Measurements from ENCODE around the gene SPATA9.

DNA sequence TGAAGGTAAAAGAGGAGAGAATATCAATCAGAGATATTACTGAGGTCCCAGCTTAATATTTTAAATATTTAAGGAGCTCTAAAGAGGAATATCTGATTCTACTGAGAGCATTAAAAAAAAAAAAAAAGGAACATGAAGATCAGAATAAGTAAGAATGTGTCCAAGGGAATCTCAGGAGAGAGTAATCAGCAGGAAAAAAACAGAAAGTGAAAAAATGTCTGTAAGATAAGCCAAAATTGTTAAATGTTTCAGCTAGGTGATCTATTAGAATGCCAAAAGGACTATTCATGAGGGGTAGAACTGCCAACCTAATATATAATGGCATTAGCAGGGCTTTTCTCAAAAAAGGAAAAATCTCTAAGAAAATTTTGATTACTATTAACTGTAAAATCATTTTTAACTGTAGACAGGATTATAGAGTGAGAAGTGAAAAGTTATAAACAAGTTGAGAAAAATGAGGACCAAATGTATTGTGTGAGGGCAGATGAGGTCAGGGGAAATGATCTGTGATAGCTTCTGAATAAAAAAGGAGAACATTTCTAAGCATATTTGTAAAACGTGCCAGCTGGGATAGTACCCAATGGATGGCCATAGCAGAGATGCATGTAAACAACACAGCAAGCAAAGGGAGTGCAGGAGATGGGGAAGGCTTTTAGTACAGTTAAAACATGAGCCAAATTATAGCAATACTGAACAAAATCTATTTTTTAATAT lies 38.9 kb upstream of the SPATA9 start:
- TF ChIP-seq, protein P1, sequence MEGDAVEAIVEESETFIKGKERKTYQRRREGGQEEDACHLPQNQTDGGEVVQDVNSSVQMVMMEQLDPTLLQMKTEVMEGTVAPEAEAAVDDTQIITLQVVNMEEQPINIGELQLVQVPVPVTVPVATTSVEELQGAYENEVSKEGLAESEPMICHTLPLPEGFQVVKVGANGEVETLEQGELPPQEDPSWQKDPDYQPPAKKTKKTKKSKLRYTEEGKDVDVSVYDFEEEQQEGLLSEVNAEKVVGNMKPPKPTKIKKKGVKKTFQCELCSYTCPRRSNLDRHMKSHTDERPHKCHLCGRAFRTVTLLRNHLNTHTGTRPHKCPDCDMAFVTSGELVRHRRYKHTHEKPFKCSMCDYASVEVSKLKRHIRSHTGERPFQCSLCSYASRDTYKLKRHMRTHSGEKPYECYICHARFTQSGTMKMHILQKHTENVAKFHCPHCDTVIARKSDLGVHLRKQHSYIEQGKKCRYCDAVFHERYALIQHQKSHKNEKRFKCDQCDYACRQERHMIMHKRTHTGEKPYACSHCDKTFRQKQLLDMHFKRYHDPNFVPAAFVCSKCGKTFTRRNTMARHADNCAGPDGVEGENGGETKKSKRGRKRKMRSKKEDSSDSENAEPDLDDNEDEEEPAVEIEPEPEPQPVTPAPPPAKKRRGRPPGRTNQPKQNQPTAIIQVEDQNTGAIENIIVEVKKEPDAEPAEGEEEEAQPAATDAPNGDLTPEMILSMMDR (conservative IDR thresholded peaks at IDR 0.05), result no peak
- no peak for TF ChIP-seq ZFX (IDR thresholded peaks at IDR 0.05)
